ENCODE measurements around the gene OR1J2.

Gene OR1J2

GRCh38 chr9:122519376-122519775 lies 8.8 kb downstream of the OR1J2 start:
- TF ChIP-seq ZNF70 (CRISPR knock-in tag; IDR thresholded peaks at IDR 0.05): no peak
- no peak for ATAC-seq

GRCh38 chr9:122526602-122527001 lies 16.0 kb downstream of the OR1J2 start:
- TF ChIP-seq ZNF8 (CRISPR knock-in tag; IDR thresholded peaks at IDR 0.05) (no peak), ESRRG (CRISPR knock-in tag; IDR thresholded peaks at IDR 0.05) (no peak), BACH2 (CRISPR knock-in tag; IDR thresholded peaks at IDR 0.05; ENCODE audit: borderline replicate concordance) (no peak), ISL1 (CRISPR knock-in tag; IDR thresholded peaks at IDR 0.05) (no peak), PATZ1 (CRISPR knock-in tag; IDR thresholded peaks at IDR 0.05; ENCODE audit: borderline replicate concordance) (no peak), OSR1 (CRISPR knock-in tag; IDR thresholded peaks at IDR 0.05) (no peak), TCF4 (CRISPR knock-in tag; IDR thresholded peaks at IDR 0.05; ENCODE audit: borderline replicate concordance) (no peak), ZNF70 (CRISPR knock-in tag; IDR thresholded peaks at IDR 0.05) (no peak), ZC3H10 (CRISPR knock-in tag; IDR thresholded peaks at IDR 0.05) (no peak), TOX (CRISPR knock-in tag; IDR thresholded peaks at IDR 0.05; ENCODE audit: borderline replicate concordance) (no peak), POU6F1 (CRISPR knock-in tag; IDR thresholded peaks at IDR 0.05; ENCODE audit: borderline replicate concordance, low read depth) (no peak), SNAI2 (CRISPR knock-in tag; IDR thresholded peaks at IDR 0.05) (no peak), GLIS3 (CRISPR knock-in tag; IDR thresholded peaks at IDR 0.05) (no peak), PPARA (CRISPR knock-in tag; IDR thresholded peaks at IDR 0.05; ENCODE audit: borderline replicate concordance) (no peak), CREB5 (CRISPR knock-in tag; IDR thresholded peaks at IDR 0.05; ENCODE audit: low read depth) (no peak), CSDC2 (CRISPR knock-in tag; IDR thresholded peaks at IDR 0.05) (no peak), TSHZ2 (CRISPR knock-in tag; IDR thresholded peaks at IDR 0.05) (no peak), ZFP30 (CRISPR knock-in tag; IDR thresholded peaks at IDR 0.05) (no peak)
- ATAC-seq: no peak

- no peak for ATAC-seq
- TF ChIP-seq ZFP3 (CRISPR knock-in tag; IDR thresholded peaks at IDR 0.05) (no peak), POU6F1 (CRISPR knock-in tag; IDR thresholded peaks at IDR 0.05; ENCODE audit: borderline replicate concordance, low read depth) (no peak), ZNF565 (CRISPR knock-in tag; conservative IDR thresholded peaks at IDR 0.05; ENCODE audit: low read depth) (no peak), PPARA (CRISPR knock-in tag; IDR thresholded peaks at IDR 0.05; ENCODE audit: borderline replicate concordance) (no peak), ZNF70 (CRISPR knock-in tag; IDR thresholded peaks at IDR 0.05) (no peak), CSDC2 (CRISPR knock-in tag; IDR thresholded peaks at IDR 0.05) (no peak), TCF4 (CRISPR knock-in tag; IDR thresholded peaks at IDR 0.05; ENCODE audit: borderline replicate concordance) (no peak), ARNTL (CRISPR knock-in tag; IDR thresholded peaks at IDR 0.05; ENCODE audit: borderline replicate concordance, low read depth) (no peak), BACH2 (CRISPR knock-in tag; IDR thresholded peaks at IDR 0.05; ENCODE audit: borderline replicate concordance) (no peak), PATZ1 (CRISPR knock-in tag; IDR thresholded peaks at IDR 0.05; ENCODE audit: borderline replicate concordance) (no peak), ZC3H10 (CRISPR knock-in tag; IDR thresholded peaks at IDR 0.05) (no peak), TSHZ2 (CRISPR knock-in tag; IDR thresholded peaks at IDR 0.05) (no peak), ZNF8 (CRISPR knock-in tag; IDR thresholded peaks at IDR 0.05) (no peak), CSRNP3 (CRISPR knock-in tag; IDR thresholded peaks at IDR 0.05) (no peak)
These were observed 16.6 kb downstream of the OR1J2 start, which contains the start of gene OR1N1 for GRCh38 chr9:122527193-122527592. Gene OR1N1 (minus strand): TSS chr9:122527293. CDS start chr9:122527293, 0 bp downstream.
